ENCODE data around the gene ABCC8. TPM values are rescaled to one million over a fixed set of nuclear protein-coding genes. Genes with fewer than 3 reads are reported as not detected.
A peak's percentile ranks its signal among the peaks of the same experiment; 100 is the strongest.

ABCC8 gene
- total RNA-seq, 1 donor from 2014 or later, result not detected

GRCh38 chr11:17397311-17398002 lies 79.2 kb downstream of the ABCC8 start:
- TF ChIP-seq CTCF (conservative IDR thresholded peaks at IDR 0.05; ENCODE audit: low read depth, low read length), result no peak
- H3K4me3 ChIP-seq (ENCODE audit: low read depth, low read length), result no peak overlapping the region
- no peak for DNase-seq (ENCODE audit: low read depth)

- no peak for DNase-seq (ENCODE audit: low read depth)
- TF ChIP-seq CTCF (conservative IDR thresholded peaks at IDR 0.05; ENCODE audit: low read depth, low read length), result no peak
- no peak overlapping the region for H3K4me3 ChIP-seq (ENCODE audit: low read depth, low read length)
Measured at GRCh38 chr11:17396598-17397310, 79.9 kb downstream of the ABCC8 start.

- DNase-seq (ENCODE audit: low read depth), result no peak
- no peak overlapping the region for H3K4me3 ChIP-seq (ENCODE audit: low read depth, low read length)
- TF ChIP-seq CTCF (conservative IDR thresholded peaks at IDR 0.05; ENCODE audit: low read depth, low read length), result no peak
Measured at GRCh38 chr11:17395978-17396377, 80.7 kb downstream of the ABCC8 start.

DNA sequence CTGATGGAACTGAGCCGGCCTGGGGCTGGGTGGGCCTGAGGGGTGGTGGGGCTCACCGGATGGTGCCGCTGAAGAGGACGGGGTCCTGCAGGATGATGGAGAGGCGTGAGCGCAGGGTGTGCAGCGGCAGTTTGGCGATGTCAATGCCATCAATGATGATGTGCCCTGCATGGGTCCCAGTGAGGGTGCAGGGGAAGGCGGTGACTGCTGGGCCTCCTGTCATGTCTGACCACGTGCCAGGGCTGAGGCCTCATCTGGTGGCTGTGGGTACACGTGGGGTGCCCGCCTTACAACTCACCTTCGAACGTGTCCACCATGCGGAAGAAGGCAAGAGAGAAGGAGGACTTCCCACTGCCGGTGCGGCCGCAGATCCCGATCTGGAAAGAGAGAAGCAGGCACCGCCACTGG lies 81.1 kb downstream of the ABCC8 start:
- no peak overlapping the region for H3K4me3 ChIP-seq (ENCODE audit: low read depth, low read length)
- DNase-seq (ENCODE audit: low read depth), result no peak
- TF ChIP-seq CTCF (conservative IDR thresholded peaks at IDR 0.05; ENCODE audit: low read depth, low read length), result no peak

GRCh38 chr11:17394743-17395390 lies 81.8 kb downstream of the ABCC8 start:
- no peak for DNase-seq (ENCODE audit: low read depth)
- no peak overlapping the region for H3K4me3 ChIP-seq (ENCODE audit: low read depth, low read length)
- TF ChIP-seq CTCF (conservative IDR thresholded peaks at IDR 0.05; ENCODE audit: low read depth, low read length), result peak; percentile 15

- no peak for DNase-seq (ENCODE audit: low read depth)
- no peak for TF ChIP-seq CTCF (conservative IDR thresholded peaks at IDR 0.05; ENCODE audit: low read depth, low read length)
- H3K4me3 ChIP-seq (ENCODE audit: low read depth, low read length), result no peak overlapping the region
Measured at GRCh38 chr11:17393472-17393871, 83.2 kb downstream of the ABCC8 start.

All from epithelial cell of proximal tubule (primary cell).